ENCODE measurements around the gene HABP4.

GRCh38 chr9:96491880-96492525 is 42.0 kb downstream of the HABP4 start:
- no peak for TF ChIP-seq CTCF (conservative IDR thresholded peaks at IDR 0.05; ENCODE audit: low read depth, low read length)
- TF ChIP-seq EZH2 (IDR thresholded peaks at IDR 0.05; ENCODE audit: borderline replicate concordance, low read depth, low read length, poor library complexity, severe bottlenecking) = no peak
